OCI-LY1 (cell line): ENCODE measurements around the gene SUSD1.

Experiments used
- EZH2 ChIP-seq: fragments of 200-600 bp; sonication (generic), shearing (Covaris generic); IDR thresholded peaks from 2 replicates; pipeline ENCODE4 v1.8.0; 2017; ENCODE audit warnings: borderline replicate concordance, mixed run types, mild to moderate bottlenecking, antibody characterized with exemption, low read length, moderate library complexity, mixed read lengths
- TF ChIP-seq, protein P1 (sequence below): fragments of 200-600 bp; sonication (generic), shearing (Covaris generic); IDR thresholded peaks from 2 replicates; pipeline ENCODE4 v1.5.1; 2017; ENCODE audit warnings: mild to moderate bottlenecking, antibody characterized with exemption, low read length, moderate library complexity, mixed read lengths

DNA sequence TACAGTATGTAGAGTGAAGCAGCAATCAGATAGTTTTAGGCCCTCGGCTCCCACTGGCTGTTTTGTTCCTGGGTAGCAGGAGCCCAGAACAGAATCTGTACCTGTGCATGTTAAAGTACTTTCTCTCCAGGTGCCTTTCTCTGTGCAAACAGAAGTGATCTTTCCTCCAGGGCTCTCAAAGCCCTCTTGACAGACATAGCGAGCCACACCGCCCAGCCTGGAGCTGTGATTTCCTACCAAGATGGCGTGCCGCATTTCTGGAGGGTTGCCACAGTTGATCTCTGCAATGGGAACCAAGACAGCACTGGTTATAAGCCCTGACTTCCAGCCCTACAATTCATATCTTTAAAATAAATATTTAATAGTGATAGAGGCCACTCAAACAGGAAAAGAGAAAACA is 50.9 kb downstream of the SUSD1 start:
- TF ChIP-seq, protein P1, sequence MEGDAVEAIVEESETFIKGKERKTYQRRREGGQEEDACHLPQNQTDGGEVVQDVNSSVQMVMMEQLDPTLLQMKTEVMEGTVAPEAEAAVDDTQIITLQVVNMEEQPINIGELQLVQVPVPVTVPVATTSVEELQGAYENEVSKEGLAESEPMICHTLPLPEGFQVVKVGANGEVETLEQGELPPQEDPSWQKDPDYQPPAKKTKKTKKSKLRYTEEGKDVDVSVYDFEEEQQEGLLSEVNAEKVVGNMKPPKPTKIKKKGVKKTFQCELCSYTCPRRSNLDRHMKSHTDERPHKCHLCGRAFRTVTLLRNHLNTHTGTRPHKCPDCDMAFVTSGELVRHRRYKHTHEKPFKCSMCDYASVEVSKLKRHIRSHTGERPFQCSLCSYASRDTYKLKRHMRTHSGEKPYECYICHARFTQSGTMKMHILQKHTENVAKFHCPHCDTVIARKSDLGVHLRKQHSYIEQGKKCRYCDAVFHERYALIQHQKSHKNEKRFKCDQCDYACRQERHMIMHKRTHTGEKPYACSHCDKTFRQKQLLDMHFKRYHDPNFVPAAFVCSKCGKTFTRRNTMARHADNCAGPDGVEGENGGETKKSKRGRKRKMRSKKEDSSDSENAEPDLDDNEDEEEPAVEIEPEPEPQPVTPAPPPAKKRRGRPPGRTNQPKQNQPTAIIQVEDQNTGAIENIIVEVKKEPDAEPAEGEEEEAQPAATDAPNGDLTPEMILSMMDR, result no peak
- no peak for TF ChIP-seq EZH2
